Mucosa of descending colon (tissue), 3 donors: ENCODE data around the gene SLTM. TPM values are rescaled to one million over a fixed set of nuclear protein-coding genes. Genes with fewer than 3 reads are reported as not detected.

Source experiments
- ATAC-seq: fragments of 200-7000 bp; cut with Tn5 transposase; one replicate; pipeline ENCODE4 v1.9.1; 2020; ENCODE audit warnings: mild to moderate bottlenecking, moderate library complexity
- DNase-seq, 3 donors: peaks; one replicate each; pipeline ENCODE4 v3.0.0-alpha.2; 2020
- H3K36me3 ChIP-seq: fragments of 200-600 bp; one replicate; pipeline ENCODE4 v1.8.0; 2021; ENCODE audit warnings: low read depth, mild to moderate bottlenecking
- H3K4me1 ChIP-seq: fragments of 200-600 bp; one replicate; pipeline ENCODE4 v1.8.0; 2021; ENCODE audit warnings: low read depth, mild to moderate bottlenecking
- H3K4me3 ChIP-seq: fragments of 200-600 bp; one replicate; pipeline ENCODE4 v1.8.0; 2021; ENCODE audit warnings: mild to moderate bottlenecking
- H3K9me3 ChIP-seq: fragments of 200-600 bp; one replicate; pipeline ENCODE4 v1.8.0; 2021; ENCODE audit warnings: mild to moderate bottlenecking
- CTCF ChIP-seq: fragments of 200-600 bp; IDR thresholded peaks from one replicate; pipeline ENCODE4 v1.8.0; 2022; ENCODE audit warnings: antibody characterized with exemption, mild to moderate bottlenecking
- intact Hi-C, 2 donors: fragments of 100-400 bp; cut with DNase I in 1 of 2; cut with micrococcal nuclease in 1 of 2; formaldehyde crosslinking; loops; one replicate each; pipeline versions ENCODE4 v1.11.0 to v1.11.1; 2022; cut with DNase I, micrococcal nuclease
- total RNA-seq, 3 donors: library from RNA; stranded (reverse); fragmentation: NEBNext Ultra II Directional in 2 of 3; extraction: Animal tissue kit (Norgen Biotek cat#: 25700) in 2 of 3; gene quantifications; one replicate each; pipeline versions ENCODE4 v1.2.1 to v1.2.4, GENCODE V29; 2021 to 2023
- donor health status: DM: no; HTN: no; CAD: no; lungs with moderate emphysema.
- donor health status: DM: no; HTN: no; CAD: no.
- donor health status: DM: no; HTN: yes; CAD: no.

The SLTM gene
- total RNA-seq, 3 donors from 2014 or later, result 75.6 to 94.7 (median 82.8) TPM

- Histone ChIP-seq H3K9me3 (no peaks in the 10 kb centered on the region), H3K4me1 (no peaks in the 10 kb centered on the region), H3K36me3 (peaks cover 8% of the 10 kb centered on the region), H3K4me3 (no peak overlapping the region)
- DNase-seq, result no peak
- intact Hi-C loops, result no loop called here
- ATAC-seq, result no peak
- TF ChIP-seq CTCF, result no peak
These were observed 53.2 kb downstream of the SLTM start for GRCh38 chr15:58880320-58880719.

- no peaks in the 10 kb centered on the region for H3K9me3 ChIP-seq
- H3K4me1 ChIP-seq, result no peaks in the 10 kb centered on the region
- no peak for ATAC-seq
- no peak overlapping the region for H3K4me3 ChIP-seq
- no peak for DNase-seq
- H3K36me3 ChIP-seq, result peaks cover 8% of the 10 kb centered on the region
- TF ChIP-seq CTCF, result no peak
- intact Hi-C loops, result no loop called here
These were observed 55.3 kb downstream of the SLTM start for GRCh38 chr15:58877999-58878825.

- TF ChIP-seq CTCF, result no peak
- no peak for ATAC-seq
- Histone ChIP-seq H3K36me3 (peaks cover 8% of the 10 kb centered on the region), H3K4me3 (no peak overlapping the region), H3K4me1 (no peaks in the 10 kb centered on the region), H3K9me3 (no peaks in the 10 kb centered on the region)
- DNase-seq, result no peak
- intact Hi-C loops, result no loop called here
These were observed 57.0 kb downstream of the SLTM start for GRCh38 chr15:58876306-58877106.

GRCh38 chr15:58875343-58875742 is 58.1 kb downstream of the SLTM start:
- ATAC-seq, result no peak
- intact Hi-C loops, result no loop called here

GRCh38 chr15:58873267-58873666 is 60.2 kb downstream of the SLTM start:
- no peak for TF ChIP-seq CTCF
- Histone ChIP-seq H3K4me1 (no peaks in the 10 kb centered on the region), H3K9me3 (no peaks in the 10 kb centered on the region), H3K36me3 (no peaks in the 10 kb centered on the region), H3K4me3 (no peak overlapping the region)
- intact Hi-C loops, result no loop called here
- ATAC-seq (no peak), DNase-seq (no peak)

More at GRCh38 chr15:58875343-58875742, 58.1 kb downstream of the SLTM start:
- H3K9me3 ChIP-seq, result no peaks in the 10 kb centered on the region
- H3K36me3 ChIP-seq, result peaks cover 8% of the 10 kb centered on the region
- H3K4me1 ChIP-seq, result no peaks in the 10 kb centered on the region
- TF ChIP-seq CTCF, result no peak
- H3K4me3 ChIP-seq, result no peak overlapping the region
- no peak for DNase-seq
